NCI-H2107 treated with DMSO at 0.1 percent for 48 hours (cell line): ENCODE data around the gene OLFML1.

Experiments
- DNase-seq: peaks from one replicate; lab custom pipeline; 2025; ENCODE audit not compliant: unreplicated experiment; lab: John Stamatoyannopoulos, UW

OLFML1 gene

GRCh38 chr11:7531011-7531410 lies 45.7 kb downstream of the OLFML1 start:
- DNase-seq: no peak

GRCh38 chr11:7532405-7533145 lies 47.3 kb downstream of the OLFML1 start:
- no peak for DNase-seq

DNA sequence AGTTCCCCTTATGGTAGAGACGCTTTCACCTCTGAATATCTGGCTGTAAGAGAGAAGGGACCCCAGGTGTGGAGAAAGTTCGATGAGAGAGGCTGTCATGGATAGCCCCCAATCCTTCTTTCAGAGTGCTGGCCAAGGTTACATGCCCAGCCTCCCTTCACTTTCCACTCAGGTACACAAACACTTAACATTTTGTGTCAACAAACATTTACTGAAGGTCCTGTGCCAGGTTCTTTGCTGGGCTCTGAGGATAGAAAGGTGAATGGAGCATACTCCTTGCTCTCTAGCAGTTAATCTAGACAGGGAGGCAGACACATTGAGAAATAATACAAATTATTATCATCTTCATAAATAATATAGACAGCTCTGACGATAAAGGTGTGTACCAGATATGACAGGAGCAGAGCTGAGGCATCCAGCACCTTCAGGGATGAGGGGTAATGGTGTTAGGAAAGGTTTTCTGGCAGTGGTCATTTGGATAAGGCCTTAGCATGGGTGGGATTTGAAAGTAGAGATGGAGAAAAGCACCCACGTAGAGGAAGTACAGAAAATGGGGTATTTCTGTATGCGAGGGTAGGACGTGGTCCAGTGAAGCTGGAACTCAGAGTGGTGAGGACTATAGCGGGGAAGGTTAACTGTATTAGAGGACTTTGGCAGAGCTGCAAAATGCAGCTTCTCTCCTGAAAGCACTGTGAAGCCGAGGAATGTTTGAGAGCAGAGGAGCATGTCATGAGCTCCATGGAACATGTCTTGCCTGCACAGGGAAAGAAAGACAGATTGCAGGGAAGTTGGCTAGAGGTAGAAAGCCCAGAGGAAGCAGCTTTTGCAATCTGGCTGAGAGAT lies 48.1 kb downstream of the OLFML1 start:
- DNase-seq: no peak

DNA sequence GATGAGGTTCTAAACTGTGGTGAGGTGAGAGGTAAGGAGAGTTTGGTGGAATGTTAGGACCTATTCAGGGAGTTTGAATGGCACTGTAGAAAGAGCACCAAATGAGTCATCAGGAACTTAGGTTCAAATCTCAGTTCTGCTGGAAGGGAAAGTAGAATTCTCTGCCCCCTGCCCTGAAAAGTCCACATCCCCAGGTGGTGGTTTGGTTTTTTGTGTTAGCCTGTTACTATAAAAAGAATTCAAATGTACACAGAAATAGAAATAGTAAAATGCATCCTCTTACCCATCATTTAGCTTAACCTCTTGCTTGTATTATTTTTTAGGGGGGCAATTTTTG lies 48.7 kb downstream of the OLFML1 start:
- no peak for DNase-seq

GRCh38 chr11:7536100-7536499 lies 50.8 kb downstream of the OLFML1 start:
- no peak for DNase-seq

DNA sequence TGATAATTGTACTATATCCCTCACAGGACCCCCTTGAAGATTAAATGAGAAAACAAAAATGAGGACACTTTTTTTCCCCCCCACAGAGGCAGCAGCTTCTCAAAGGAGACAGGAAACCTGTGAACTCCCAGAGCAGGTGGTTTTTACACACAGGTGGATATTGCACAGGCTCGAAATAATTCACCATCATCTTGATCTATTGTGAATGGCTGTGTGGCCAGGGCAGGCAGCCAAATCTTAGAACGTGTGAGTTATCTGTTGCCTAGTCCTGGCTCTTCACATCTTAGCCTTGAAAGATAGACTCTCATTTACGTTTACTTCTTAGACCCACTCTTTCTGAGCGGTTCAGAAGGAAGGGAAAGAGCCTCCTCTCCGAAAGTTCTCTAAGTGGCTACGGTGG lies 52.0 kb downstream of the OLFML1 start:
- DNase-seq: no peak

- no peak for DNase-seq
Measured at GRCh38 chr11:7538031-7538430, 52.7 kb downstream of the OLFML1 start.

GRCh38 chr11:7538466-7539454 lies 53.5 kb downstream of the OLFML1 start:
- DNase-seq: no peak

GRCh38 chr11:7540830-7541555 lies 55.7 kb downstream of the OLFML1 start:
- DNase-seq: no peak

GRCh38 chr11:7543302-7543701 lies 58.0 kb downstream of the OLFML1 start:
- DNase-seq: no peak

- DNase-seq: no peak
Measured at GRCh38 chr11:7544021-7544420, 58.7 kb downstream of the OLFML1 start.

- DNase-seq: no peak
Measured at GRCh38 chr11:7545611-7546010, 60.3 kb downstream of the OLFML1 start.

GRCh38 chr11:7546324-7546791 lies 61.1 kb downstream of the OLFML1 start:
- no peak for DNase-seq

DNA sequence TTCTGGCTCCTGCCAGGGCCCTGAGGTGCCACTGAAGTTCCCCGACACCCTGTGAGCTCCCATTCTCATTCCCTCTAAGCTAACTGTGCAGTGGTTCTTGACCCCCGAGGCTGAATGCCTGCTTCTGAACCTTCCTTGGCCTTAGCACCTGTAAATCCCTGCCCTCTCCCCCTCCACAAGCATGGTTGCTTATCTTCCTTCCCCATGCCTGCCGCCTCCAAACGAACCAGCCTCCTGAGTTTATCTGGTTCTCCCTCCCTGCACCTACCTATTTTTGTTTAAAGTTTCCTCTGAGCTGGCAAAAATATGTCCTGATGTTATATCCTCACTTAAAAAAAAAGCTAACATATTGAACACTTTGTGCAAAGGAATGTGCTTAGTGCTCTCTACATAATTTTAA lies 62.4 kb downstream of the OLFML1 start:
- DNase-seq: no peak

DNA sequence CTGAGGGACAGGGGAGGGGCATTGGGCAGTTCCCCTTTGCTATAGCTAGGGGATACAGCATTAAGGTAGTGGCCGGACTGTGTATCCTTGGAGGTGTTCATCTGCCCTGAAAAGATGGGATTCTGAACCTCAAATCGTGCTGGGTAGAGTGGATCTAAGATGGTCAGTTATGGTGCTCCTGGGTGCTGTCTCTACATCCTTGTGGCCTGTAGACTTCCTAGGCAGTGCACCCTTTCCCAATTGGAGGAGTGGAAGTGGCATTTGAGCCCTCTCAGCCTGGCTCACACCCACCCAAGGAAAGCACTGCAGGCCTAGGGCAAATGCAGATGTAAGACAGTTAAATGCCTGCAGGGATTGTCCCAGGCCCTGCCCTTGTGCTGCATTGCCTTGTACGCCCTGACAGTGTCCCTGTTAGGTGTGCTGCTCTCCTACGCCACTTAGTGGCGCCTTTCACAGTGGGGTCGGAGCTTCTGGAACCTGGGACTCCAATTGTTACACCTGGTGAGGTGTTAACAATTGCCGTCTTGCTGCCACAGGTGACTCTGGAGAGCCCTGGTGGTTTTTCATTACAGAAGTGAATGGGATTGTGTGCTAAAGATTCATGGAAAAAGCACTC lies 63.5 kb downstream of the OLFML1 start:
- DNase-seq: no peak

- DNase-seq: no peak
Measured at GRCh38 chr11:7549681-7550080, 64.4 kb downstream of the OLFML1 start.

GRCh38 chr11:7551571-7551970 lies 66.3 kb downstream of the OLFML1 start:
- DNase-seq: no peak

GRCh38 chr11:7552666-7553065 lies 67.4 kb downstream of the OLFML1 start:
- DNase-seq: no peak

DNA sequence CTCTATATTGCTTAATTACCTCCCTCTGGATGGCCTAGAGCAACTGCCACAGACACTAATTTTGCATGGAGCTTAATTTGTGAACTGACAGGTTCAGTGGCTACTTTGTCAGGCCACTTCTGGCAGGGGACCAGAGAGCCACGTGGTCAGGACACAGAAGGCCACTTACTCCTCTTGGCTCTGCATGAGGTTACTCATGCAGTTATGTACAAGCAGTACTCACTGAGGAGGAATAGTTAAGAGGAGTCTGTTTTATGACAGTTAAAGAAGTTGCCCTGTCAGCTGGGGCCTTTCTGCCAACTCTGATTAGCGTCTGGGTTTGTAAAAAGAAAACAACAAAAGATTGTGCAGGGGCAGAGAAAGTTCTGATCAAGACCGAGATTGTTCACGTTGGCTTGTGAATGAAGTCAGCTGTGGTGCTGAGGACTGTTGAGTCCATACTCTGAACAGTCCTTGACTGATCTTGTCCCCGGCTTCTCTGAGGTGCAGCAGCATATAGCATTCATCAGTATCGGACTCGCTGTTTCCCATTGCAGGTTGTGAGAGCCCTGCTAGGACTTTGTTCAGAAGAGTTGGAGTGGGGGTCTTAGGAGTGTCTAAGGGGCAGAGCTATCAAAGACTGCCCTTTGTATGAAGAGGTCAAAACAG lies 69.9 kb downstream of the OLFML1 start:
- no peak for DNase-seq

- no peak for DNase-seq
Measured at GRCh38 chr11:7558046-7558445, 72.7 kb downstream of the OLFML1 start.
